ENCODE results near the gene CST4. TPM values are rescaled to one million over a fixed set of nuclear protein-coding genes. Genes with fewer than 3 reads are reported as not detected.

The CST4 gene
- total RNA-seq, 2 donors from 2014 or later = 2.0 to 2.3 TPM

DNA sequence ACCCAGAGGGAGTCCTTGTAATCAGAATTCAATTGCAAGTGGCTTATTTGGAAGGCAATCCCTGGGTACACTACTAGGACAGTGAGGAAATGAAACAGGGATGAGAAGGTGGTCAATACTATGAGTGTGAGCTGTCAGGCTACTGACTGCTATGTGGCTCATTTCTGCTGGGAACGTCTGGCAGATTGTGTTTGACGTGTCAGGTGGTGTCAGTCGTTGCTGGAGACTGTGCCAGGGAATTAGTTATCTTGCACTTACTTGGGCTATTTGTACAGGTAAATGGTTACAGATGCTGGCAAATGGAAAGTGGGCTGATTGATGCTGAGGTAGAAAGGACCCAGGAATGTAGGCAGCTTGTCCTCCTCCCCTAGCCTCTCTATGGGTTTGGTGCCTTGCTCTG is 17.4 kb downstream of the CST4 start:
- no peaks in the 10 kb centered on the region for H3K9me3 Mint-ChIP-seq
- H3K27me3 ChIP-seq (ENCODE audit: control insufficient read depth, insufficient read depth, low read length, poor library complexity, severe bottlenecking) = no peaks in the 10 kb centered on the region
- H3K27me3 Mint-ChIP-seq (ENCODE audit: insufficient read depth) = peaks cover 4% of the 10 kb centered on the region
- H3K4me1 Mint-ChIP-seq = peaks cover 8% of the 10 kb centered on the region
- no peaks in the 10 kb centered on the region for H3K36me3 ChIP-seq (ENCODE audit: control insufficient read depth, insufficient read depth, low read length)
- H3K9ac ChIP-seq (ENCODE audit: extremely low read depth, low read length, poor library complexity, severe bottlenecking) = no peak overlapping the region
- DNase-seq = peak; percentile 24
- 78 to 92% methylated on average over 3 of the region's 3 CpGs for WGBS, 2 experiments (ENCODE audit: insufficient coverage in 1 of 2, insufficient read length in 1 of 2)
- no peak overlapping the region for H3K4me3 Mint-ChIP-seq
- no peak overlapping the region for H3K27ac Mint-ChIP-seq
- no peaks in the 10 kb centered on the region for H3K36me3 Mint-ChIP-seq (ENCODE audit: low read depth)
- no peak overlapping the region for H3K27ac ChIP-seq (ENCODE audit: low read depth, low read length)
- H3K4me3 ChIP-seq (ENCODE audit: low read length) = no peak overlapping the region
- no peaks in the 10 kb centered on the region for H3K4me1 ChIP-seq (ENCODE audit: control insufficient read depth, insufficient read depth, low read length)
- TF ChIP-seq CTCF (conservative IDR thresholded peaks at IDR 0.05) = no peak
- no peaks in the 10 kb centered on the region for H3K9me3 ChIP-seq (ENCODE audit: control insufficient read depth, low read length)

- Mint-ChIP-seq H3K4me3 (no peak overlapping the region), H3K9me3 (no peaks in the 10 kb centered on the region), H3K36me3 (ENCODE audit: low read depth) (no peaks in the 10 kb centered on the region), H3K4me1 (peaks cover 6% of the 10 kb centered on the region), H3K27me3 (ENCODE audit: insufficient read depth) (peaks cover 2% of the 10 kb centered on the region), H3K27ac (no peak overlapping the region)
- 85 to 100% methylated on average over 1 of the region's 1 CpG for WGBS, 2 experiments (ENCODE audit: insufficient coverage in 1 of 2, insufficient read length in 1 of 2)
- no peaks in the 10 kb centered on the region for H3K4me1 ChIP-seq (ENCODE audit: control insufficient read depth, insufficient read depth, low read length)
- no peak overlapping the region for H3K27ac ChIP-seq (ENCODE audit: low read depth, low read length)
- H3K9me3 ChIP-seq (ENCODE audit: control insufficient read depth, low read length) = no peaks in the 10 kb centered on the region
- no peak overlapping the region for H3K9ac ChIP-seq (ENCODE audit: extremely low read depth, low read length, poor library complexity, severe bottlenecking)
- H3K27me3 ChIP-seq (ENCODE audit: control insufficient read depth, insufficient read depth, low read length, poor library complexity, severe bottlenecking) = no peaks in the 10 kb centered on the region
- TF ChIP-seq CTCF (conservative IDR thresholded peaks at IDR 0.05) = no peak
- peak; percentile 20 for DNase-seq
- H3K4me3 ChIP-seq (ENCODE audit: low read length) = no peak overlapping the region
- no peaks in the 10 kb centered on the region for H3K36me3 ChIP-seq (ENCODE audit: control insufficient read depth, insufficient read depth, low read length)
Observed at GRCh38 chr20:23670361-23670760, 18.5 kb downstream of the CST4 start.

DNA sequence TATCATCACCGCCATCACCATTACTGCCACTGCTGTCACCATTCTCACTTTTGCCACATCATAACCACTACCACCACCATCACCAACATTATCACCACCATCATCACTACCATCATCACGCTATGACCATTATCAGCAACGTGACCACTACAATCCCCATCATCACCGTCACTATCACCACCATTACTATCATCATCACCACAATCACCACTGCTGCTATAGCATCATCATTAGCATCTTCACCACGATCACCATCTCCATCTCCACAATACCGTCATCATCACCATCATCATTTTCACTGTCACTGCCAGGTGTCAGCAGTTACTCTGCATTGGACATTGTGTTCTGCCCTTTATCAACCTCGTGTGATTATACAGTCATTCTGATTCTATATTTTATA is 19.0 kb downstream of the CST4 start:
- no peak overlapping the region for H3K27ac Mint-ChIP-seq
- Histone ChIP-seq H3K4me3 (ENCODE audit: low read length) (no peak overlapping the region), H3K4me1 (ENCODE audit: control insufficient read depth, insufficient read depth, low read length) (no peaks in the 10 kb centered on the region), H3K27me3 (ENCODE audit: control insufficient read depth, insufficient read depth, low read length, poor library complexity, severe bottlenecking) (no peaks in the 10 kb centered on the region), H3K36me3 (ENCODE audit: control insufficient read depth, insufficient read depth, low read length) (no peaks in the 10 kb centered on the region), H3K27ac (ENCODE audit: low read depth, low read length) (no peak overlapping the region), H3K9ac (ENCODE audit: extremely low read depth, low read length, poor library complexity, severe bottlenecking) (no peak overlapping the region), H3K9me3 (ENCODE audit: control insufficient read depth, low read length) (no peaks in the 10 kb centered on the region)
- H3K4me3 Mint-ChIP-seq = no peak overlapping the region
- no peaks in the 10 kb centered on the region for H3K9me3 Mint-ChIP-seq
- 85 to 89% methylated on average over 6 to 7 of the region's 7 CpGs for WGBS, 2 experiments (ENCODE audit: insufficient coverage in 1 of 2, insufficient read length in 1 of 2)
- H3K36me3 Mint-ChIP-seq (ENCODE audit: low read depth) = no peaks in the 10 kb centered on the region
- H3K27me3 Mint-ChIP-seq (ENCODE audit: insufficient read depth) = peaks cover 2% of the 10 kb centered on the region
- TF ChIP-seq CTCF (conservative IDR thresholded peaks at IDR 0.05) = no peak
- H3K4me1 Mint-ChIP-seq = peaks cover 5% of the 10 kb centered on the region
- DNase-seq = peak; percentile 3
